H9 (cell line): ENCODE measurements around the gene PNMA6E. TPM values are rescaled to one million over a fixed set of nuclear protein-coding genes. Genes with fewer than 3 reads are reported as not detected.

Experiments used
- DNase-seq: peaks from one replicate; pipeline ENCODE4 v3.0.0-alpha.2; 2017
- H2AFZ ChIP-seq: one replicate; pipeline ENCODE4 v1.6.1; 2013; ENCODE audit warnings: mild to moderate bottlenecking, low read length, control low read depth, moderate library complexity
- H2AK5ac ChIP-seq: 2 replicates; pipeline ENCODE4 v1.6.1; 2013; ENCODE audit warnings: low read length, control low read depth, mixed read lengths; ENCODE audit not compliant: insufficient read length
- H2BK120ac ChIP-seq: one replicate; pipeline ENCODE4 v1.6.1; 2013; ENCODE audit warnings: low read depth, mild to moderate bottlenecking, low read length, control low read depth, inconsistent platforms; ENCODE audit not compliant: poor library complexity, severe bottlenecking
- H2BK12ac ChIP-seq: 2 replicates; pipeline ENCODE4 v1.6.1; 2013; ENCODE audit warnings: low read length, control low read depth, mixed read lengths, low read depth; ENCODE audit not compliant: insufficient read length
- H2BK15ac ChIP-seq: 2 replicates; pipeline ENCODE4 v1.6.1; 2013; ENCODE audit warnings: low read depth, low read length, control low read depth
- H2BK20ac ChIP-seq: one replicate; pipeline ENCODE4 v1.6.1; 2013; ENCODE audit warnings: low read depth, mild to moderate bottlenecking, low read length, control low read depth, inconsistent platforms; ENCODE audit not compliant: poor library complexity, severe bottlenecking
- H2BK5ac ChIP-seq: 2 replicates; pipeline ENCODE4 v1.6.1; 2013; ENCODE audit warnings: low read length, control low read depth, mixed read lengths; ENCODE audit not compliant: insufficient read length
- H3K14ac ChIP-seq: 2 replicates; pipeline ENCODE4 v1.6.1; 2013; ENCODE audit warnings: low read length, control low read depth; ENCODE audit not compliant: insufficient read depth
- H3K18ac ChIP-seq: 2 replicates; pipeline ENCODE4 v1.6.1; 2013; ENCODE audit warnings: low read depth, mild to moderate bottlenecking, mixed read lengths, low read length, control low read depth; ENCODE audit not compliant: insufficient read length
- H3K23ac ChIP-seq: 2 replicates; pipeline ENCODE4 v1.6.1; 2013; ENCODE audit warnings: low read length, control low read depth, mixed read lengths, low read depth; ENCODE audit not compliant: insufficient read length
- H3K23me2 ChIP-seq: 2 replicates; pipeline ENCODE4 v1.6.1; 2013; ENCODE audit warnings: low read depth, mild to moderate bottlenecking, mixed read lengths, low read length, control low read depth; ENCODE audit not compliant: insufficient read length, poor library complexity, severe bottlenecking
- H3K27ac ChIP-seq: 2 replicates; pipeline ENCODE4 v1.5.1; 2013; ENCODE audit warnings: low read length, control low read depth, mixed read lengths, low read depth; ENCODE audit not compliant: insufficient read length
- H3K27me3 ChIP-seq: 2 replicates; pipeline ENCODE4 v1.6.1; 2013; ENCODE audit warnings: low read length, control low read depth, inconsistent platforms; ENCODE audit not compliant: insufficient read depth
- H3K4ac ChIP-seq: 2 replicates; pipeline ENCODE4 v1.6.1; 2013; ENCODE audit warnings: low read depth, mild to moderate bottlenecking, control low read depth, inconsistent platforms, low read length, moderate library complexity
- H3K4me1 ChIP-seq: 2 replicates; pipeline ENCODE4 v1.6.1; 2013; ENCODE audit warnings: low read length, control low read depth, inconsistent platforms; ENCODE audit not compliant: insufficient read depth
- H3K4me2 ChIP-seq: 2 replicates; pipeline ENCODE4 v1.6.1; 2013; ENCODE audit warnings: low read length, control low read depth, mixed read lengths; ENCODE audit not compliant: insufficient read length, insufficient read depth
- H3K56ac ChIP-seq: 2 replicates; pipeline ENCODE4 v1.6.1; 2013; ENCODE audit warnings: low read depth, mild to moderate bottlenecking, mixed read lengths, low read length, control low read depth; ENCODE audit not compliant: insufficient read length
- H3K79me1 ChIP-seq: 2 replicates; pipeline ENCODE4 v1.6.1; 2013; ENCODE audit warnings: low read depth, mild to moderate bottlenecking, moderate library complexity, low read length, control low read depth, inconsistent platforms; ENCODE audit not compliant: insufficient read depth, poor library complexity, severe bottlenecking
- H3K79me2 ChIP-seq: 2 replicates; pipeline ENCODE4 v1.6.1; 2013; ENCODE audit warnings: low read length, control low read depth, inconsistent platforms; ENCODE audit not compliant: insufficient read depth
- H3K9ac ChIP-seq: 2 replicates; pipeline ENCODE4 v1.6.1; 2013; ENCODE audit warnings: low read length, control low read depth, mixed read lengths; ENCODE audit not compliant: insufficient read length; ENCODE audit errors: extremely low read depth
- H3K9me3 ChIP-seq: one replicate; pipeline ENCODE4 v1.6.1; 2013; ENCODE audit warnings: low read depth, low read length, inconsistent platforms; ENCODE audit not compliant: control insufficient read depth
- H3T11ph ChIP-seq: one replicate; pipeline ENCODE4 v1.6.1; 2013; ENCODE audit warnings: mild to moderate bottlenecking, low read length, control low read depth, inconsistent platforms
- H4K20me1 ChIP-seq: one replicate; pipeline ENCODE4 v1.6.1; 2013; ENCODE audit not compliant: control insufficient read depth, insufficient read length, insufficient read depth
- H4K5ac ChIP-seq: 2 replicates; pipeline ENCODE4 v1.6.1; 2013; ENCODE audit warnings: low read depth, mild to moderate bottlenecking, mixed read lengths, low read length, control low read depth; ENCODE audit not compliant: insufficient read length
- H4K8ac ChIP-seq: replicated peaks from 2 replicates; pipeline ENCODE4 v1.6.1; 2013; ENCODE audit warnings: low read length, control low read depth, mixed read lengths, low read depth; ENCODE audit not compliant: insufficient read length
- H4K91ac ChIP-seq: 2 replicates; pipeline ENCODE4 v1.6.1; 2013; ENCODE audit warnings: low read depth, mild to moderate bottlenecking, moderate library complexity, mixed read lengths, low read length, control low read depth; ENCODE audit not compliant: insufficient read length
- H3K27ac Mint-ChIP-seq, 3 experiments: 2 replicates in 2 of 3; 3 replicates in 1 of 3; pipeline ENCODE4 v1.8.0; 2020 to 2021; ENCODE audit warnings: mixed read lengths in 3 of 3, mild to moderate bottlenecking in 1 of 3, moderate library complexity in 1 of 3
- H3K27me3 Mint-ChIP-seq: 2 replicates; pipeline ENCODE4 v1.8.0; 2021; ENCODE audit warnings: low read depth, mild to moderate bottlenecking, moderate library complexity, mixed read lengths
- H3K36me3 Mint-ChIP-seq, 3 experiments: 2 replicates in 2 of 3; 3 replicates in 1 of 3; pipeline ENCODE4 v1.8.0; 2020 to 2021; ENCODE audit warnings: low read depth in 3 of 3, mixed read lengths in 3 of 3; ENCODE audit not compliant: insufficient read depth in 1 of 3
- H3K4me1 Mint-ChIP-seq, 2 experiments: 2 replicates each; pipeline ENCODE4 v1.8.0; 2020; ENCODE audit warnings: mixed read lengths in 2 of 2
- H3K4me3 Mint-ChIP-seq, 2 experiments: 2 replicates in 1 of 2; 3 replicates in 1 of 2; pipeline ENCODE4 v1.8.0; 2020 to 2021; ENCODE audit warnings: mild to moderate bottlenecking in 2 of 2, mixed read lengths in 2 of 2, moderate library complexity in 1 of 2
- H3K9me3 Mint-ChIP-seq, 2 experiments: 2 replicates in 1 of 2; 3 replicates in 1 of 2; pipeline ENCODE4 v1.8.0; 2020; ENCODE audit warnings: mild to moderate bottlenecking in 2 of 2, mixed read lengths in 2 of 2, moderate library complexity in 1 of 2
- WGBS: extraction: QIAGEN DNeasy Blood & Tissue Kit; methylation state at CpG from one replicate; pipeline ENCODE4 v1.1.7; 2013; ENCODE audit warnings: missing lambda C conversion rate, low lambda C conversion rate, mixed read lengths; ENCODE audit not compliant: insufficient read length; ENCODE audit errors: extremely low coverage; 5-methylcytosine and 5-hydroxymethylcytosine counted together
- total RNA-seq: library from RNA; stranded (reverse); gene quantifications from 2 replicates; pipeline ENCODE4 v1.2.1, GENCODE V29; 2021
- TF ChIP-seq, protein P1 (sequence below): fragments of 200-600 bp; sonication (generic); conservative IDR thresholded peaks from 3 replicates; pipeline ENCODE4 v1.8.0; 2021; ENCODE audit warnings: antibody characterized with exemption, mild to moderate bottlenecking

Gene PNMA6E
- total RNA-seq, 1 experiment from 2014 or later, result not detected

DNA sequence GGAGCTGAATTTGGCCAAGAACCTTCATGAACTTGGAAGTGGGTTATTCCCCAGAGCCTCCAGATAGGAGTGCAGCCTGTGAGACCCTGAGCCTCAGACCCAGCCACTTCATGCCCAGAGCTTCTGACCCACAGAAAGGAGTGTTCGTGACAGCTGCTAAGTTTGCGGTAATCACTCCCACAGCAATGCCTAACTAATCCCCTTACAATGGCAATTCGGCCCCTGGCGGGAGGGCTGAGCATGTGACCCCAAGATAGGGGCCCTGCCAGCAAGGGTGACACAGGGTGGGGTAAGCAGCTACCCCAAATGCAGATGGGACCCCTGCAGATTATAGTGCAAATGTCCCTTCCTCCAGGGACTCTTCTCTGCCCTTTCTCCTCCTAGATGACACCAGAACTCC is 22.5 kb downstream of the PNMA6E start:
- TF ChIP-seq, protein P1, sequence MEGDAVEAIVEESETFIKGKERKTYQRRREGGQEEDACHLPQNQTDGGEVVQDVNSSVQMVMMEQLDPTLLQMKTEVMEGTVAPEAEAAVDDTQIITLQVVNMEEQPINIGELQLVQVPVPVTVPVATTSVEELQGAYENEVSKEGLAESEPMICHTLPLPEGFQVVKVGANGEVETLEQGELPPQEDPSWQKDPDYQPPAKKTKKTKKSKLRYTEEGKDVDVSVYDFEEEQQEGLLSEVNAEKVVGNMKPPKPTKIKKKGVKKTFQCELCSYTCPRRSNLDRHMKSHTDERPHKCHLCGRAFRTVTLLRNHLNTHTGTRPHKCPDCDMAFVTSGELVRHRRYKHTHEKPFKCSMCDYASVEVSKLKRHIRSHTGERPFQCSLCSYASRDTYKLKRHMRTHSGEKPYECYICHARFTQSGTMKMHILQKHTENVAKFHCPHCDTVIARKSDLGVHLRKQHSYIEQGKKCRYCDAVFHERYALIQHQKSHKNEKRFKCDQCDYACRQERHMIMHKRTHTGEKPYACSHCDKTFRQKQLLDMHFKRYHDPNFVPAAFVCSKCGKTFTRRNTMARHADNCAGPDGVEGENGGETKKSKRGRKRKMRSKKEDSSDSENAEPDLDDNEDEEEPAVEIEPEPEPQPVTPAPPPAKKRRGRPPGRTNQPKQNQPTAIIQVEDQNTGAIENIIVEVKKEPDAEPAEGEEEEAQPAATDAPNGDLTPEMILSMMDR, result no peak
- no peak overlapping the region for H4K91ac ChIP-seq
- H3K4me1 Mint-ChIP-seq, result peaks cover 9 to 10% of the 10 kb centered on the region in 2 experiments

More for the DNA sequence above, 22.5 kb downstream of the PNMA6E start:
- H3K27me3 ChIP-seq, result no peaks in the 10 kb centered on the region
- H4K8ac ChIP-seq, result no peak overlapping the region
- no peak overlapping the region for H3T11ph ChIP-seq
- no peak overlapping the region for H3K56ac ChIP-seq
- Mint-ChIP-seq H3K27ac (no peak overlapping the region), H3K4me3 (no peak overlapping the region), H3K27me3 (peaks cover 4% of the 10 kb centered on the region), H3K36me3 (peaks cover 4 to 12% (median 8%) of the 10 kb centered on the region in 3 experiments; a peak in 5 of 7 replicates), H3K9me3 (peaks cover 51 to 59% of the 10 kb centered on the region in 2 experiments)
- H4K20me1 ChIP-seq, result no peaks in the 10 kb centered on the region
- no peaks in the 10 kb centered on the region for H3K4me1 ChIP-seq
- no CpG with 5 or more reads among the region's 4 CpGs for WGBS
- H3K23me2 ChIP-seq, result no peaks in the 10 kb centered on the region
- H3K18ac ChIP-seq, result no peak overlapping the region
- no peak overlapping the region for H3K4ac ChIP-seq
- no peak overlapping the region for H3K4me2 ChIP-seq
- DNase-seq, result no peak
- H2BK12ac ChIP-seq, result no peak overlapping the region
- H2BK15ac ChIP-seq, result no peak overlapping the region
- H3K79me1 ChIP-seq, result no peaks in the 10 kb centered on the region
- no peak overlapping the region for H3K27ac ChIP-seq
- no peak overlapping the region for H2BK120ac ChIP-seq
- H2AFZ ChIP-seq, result no peak overlapping the region
- no peak overlapping the region for H2BK5ac ChIP-seq
- no peak overlapping the region for H2BK20ac ChIP-seq
- peaks cover 60% of the 10 kb centered on the region for H3K9me3 ChIP-seq
- no peak overlapping the region for H4K5ac ChIP-seq
- no peak overlapping the region for H2AK5ac ChIP-seq
- H3K14ac ChIP-seq, result no peak overlapping the region
- H3K9ac ChIP-seq, result no peak overlapping the region
- no peaks in the 10 kb centered on the region for H3K79me2 ChIP-seq
- no peak overlapping the region for H3K23ac ChIP-seq
